ENCODE measurements around the gene CHST11.
A peak's percentile ranks its signal among the peaks of the same experiment; 100 is the strongest.
"Not testable (repeated sequence)": the region's sequence is repeated elsewhere in the genome, so short reads cannot be mapped to it uniquely, and the experiment has no call there.

The CHST11 gene

DNA sequence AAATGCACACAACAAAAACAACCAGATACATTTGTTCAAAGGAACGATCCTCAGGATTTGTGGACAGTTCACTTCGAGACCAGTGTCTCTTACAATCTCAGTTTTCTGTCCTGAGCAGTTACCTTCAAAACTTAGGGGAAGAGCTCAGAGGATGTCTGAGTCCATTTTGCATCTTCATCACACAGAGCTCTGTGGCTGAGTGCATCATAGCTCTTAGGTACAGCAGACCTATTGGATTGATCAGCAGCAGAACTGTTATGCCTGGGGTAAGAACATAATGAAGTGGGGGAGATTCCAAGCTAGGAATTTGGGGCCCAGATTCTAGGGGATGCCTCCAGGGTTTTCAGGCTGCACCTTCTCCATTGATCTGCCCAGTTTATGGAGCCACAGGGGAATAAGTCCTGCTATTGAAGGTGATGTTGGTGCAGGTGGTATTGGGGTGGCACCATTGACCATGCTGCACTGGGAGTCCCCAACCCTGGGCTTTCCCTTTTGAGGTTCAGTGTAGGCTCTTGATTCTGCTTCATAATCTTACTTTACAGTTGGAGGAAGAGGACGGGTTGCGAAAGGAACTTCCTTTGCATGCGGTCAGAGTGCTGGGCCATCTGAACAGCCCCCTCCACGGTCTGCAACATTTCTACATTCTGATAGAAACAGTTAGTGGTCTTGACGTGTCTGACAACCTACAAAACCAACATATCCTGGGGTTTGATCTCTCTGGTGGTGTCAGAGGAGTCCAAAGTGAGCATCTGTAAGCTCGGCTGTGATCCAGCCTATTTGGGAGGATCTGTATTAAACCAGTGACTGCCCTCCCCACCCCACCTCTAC, 112.8 kb downstream of the CHST11 start:
- DNase-seq = no peak

DNA sequence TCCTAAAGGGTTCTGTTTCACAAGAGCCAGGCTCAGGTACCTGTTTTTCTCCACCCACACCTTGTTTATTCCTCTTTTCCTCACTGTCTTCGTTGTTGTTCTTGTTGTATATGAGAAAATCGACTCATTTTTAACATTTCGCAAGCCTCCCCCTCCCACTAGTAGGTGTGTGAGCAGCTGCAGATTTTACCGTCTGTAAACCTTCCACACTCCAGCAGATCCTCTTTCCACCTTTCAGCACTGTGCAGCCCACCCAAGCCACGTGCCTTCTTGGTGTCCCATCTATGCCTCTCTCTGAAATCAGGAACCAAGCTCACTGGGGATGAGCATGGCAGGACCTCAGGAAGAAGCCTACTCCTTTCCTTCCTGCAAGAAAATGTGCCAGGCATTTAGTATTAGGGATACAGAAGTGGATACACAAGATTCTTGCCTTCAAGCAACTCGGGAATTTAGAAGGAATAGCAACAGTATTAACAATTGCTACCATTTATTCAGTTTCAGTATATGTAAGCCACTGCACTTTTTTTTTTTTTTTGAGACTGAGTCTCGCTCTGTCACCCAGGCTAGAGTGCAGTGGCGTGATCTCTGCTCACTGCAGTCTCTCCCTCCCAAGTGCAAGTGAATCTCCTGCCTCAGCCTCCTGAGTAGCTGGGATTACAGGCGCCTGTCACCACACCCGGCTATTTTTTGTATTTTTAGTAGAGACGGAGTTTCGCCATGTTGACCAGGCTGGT, 113.6 kb downstream of the CHST11 start:
- DNase-seq = no peak

DNA sequence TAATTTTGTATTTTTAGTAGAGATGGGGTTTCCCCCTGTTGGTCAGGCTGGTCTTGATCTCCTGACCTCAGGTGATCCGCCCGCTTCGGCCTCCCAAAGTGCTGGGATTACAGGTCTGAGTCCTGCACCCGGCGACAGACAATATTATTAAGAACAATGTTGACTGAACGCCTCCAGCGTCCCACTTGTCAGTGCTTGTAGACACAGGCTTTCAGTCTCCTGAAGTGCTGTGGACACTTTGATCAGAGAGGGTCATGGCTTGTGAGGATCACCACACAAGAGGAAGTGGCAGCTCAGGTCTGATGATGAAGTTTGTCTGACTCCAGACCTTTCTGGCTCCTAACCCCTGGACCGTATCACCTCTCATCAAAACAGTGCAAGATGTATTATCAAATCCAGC, 114.6 kb downstream of the CHST11 start:
- no peak for DNase-seq

GRCh38 chr12:104574353-104574752, 117.6 kb downstream of the CHST11 start:
- DNase-seq = not testable (repeated sequence)

DNA sequence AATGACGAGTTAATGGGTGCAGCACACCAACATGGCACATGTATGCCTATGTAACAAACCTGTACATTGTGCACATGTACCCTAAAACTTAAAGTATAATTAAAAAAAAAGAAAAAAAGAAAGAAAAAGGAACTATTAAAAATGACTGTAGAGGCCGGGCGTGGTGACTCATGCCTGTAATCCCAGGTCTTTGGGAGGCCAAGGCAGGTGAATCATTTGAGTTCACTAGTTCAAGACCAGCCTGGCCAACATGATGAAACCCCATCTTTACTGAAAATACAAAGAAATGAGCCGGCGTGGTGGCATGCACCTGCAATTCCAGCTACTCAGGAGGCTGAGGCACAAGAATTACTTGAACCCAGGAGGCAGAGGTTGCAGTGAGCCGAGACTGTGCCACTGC, 118.0 kb downstream of the CHST11 start:
- not testable (repeated sequence) for DNase-seq

DNA sequence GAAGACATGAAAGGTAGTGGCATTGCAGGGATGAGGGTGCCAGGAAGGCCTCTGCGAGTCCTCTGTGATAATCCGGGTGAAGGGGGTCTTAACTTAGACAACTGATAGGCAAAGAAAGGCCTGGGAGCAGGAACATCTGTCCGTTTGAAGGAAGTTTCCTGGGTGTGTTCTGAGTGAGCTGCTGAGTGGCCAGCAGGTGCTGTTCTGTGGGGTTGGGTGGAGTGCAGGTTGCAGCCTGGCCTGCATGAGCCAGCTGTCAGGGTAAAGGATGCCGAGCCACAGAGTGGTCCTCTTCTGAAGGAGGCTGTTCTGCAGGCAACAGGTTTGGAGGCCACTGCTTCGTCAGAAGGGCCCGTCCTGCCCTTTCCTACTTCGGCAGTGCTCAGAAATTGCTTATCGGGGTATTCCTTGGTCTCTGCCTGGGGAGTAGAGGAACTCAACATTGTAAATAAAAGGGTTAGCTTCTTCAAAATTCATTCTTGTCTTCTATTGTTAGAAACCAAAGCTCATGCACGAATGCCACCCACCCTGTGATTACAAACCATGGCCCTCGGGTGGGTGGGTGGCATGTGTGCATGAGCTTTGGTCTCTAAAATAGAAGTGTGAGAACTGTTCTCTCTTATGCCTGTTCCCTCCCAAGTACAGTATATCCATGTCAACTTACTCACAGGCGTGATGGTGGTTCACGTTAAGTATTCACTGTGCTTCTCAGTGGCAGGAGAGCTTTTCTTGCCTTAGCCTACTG, 118.9 kb downstream of the CHST11 start:
- no peak for DNase-seq

GRCh38 chr12:104576187-104576778, 119.5 kb downstream of the CHST11 start:
- DNase-seq = no peak

GRCh38 chr12:104576980-104577580, 120.3 kb downstream of the CHST11 start:
- DNase-seq = no peak

DNA sequence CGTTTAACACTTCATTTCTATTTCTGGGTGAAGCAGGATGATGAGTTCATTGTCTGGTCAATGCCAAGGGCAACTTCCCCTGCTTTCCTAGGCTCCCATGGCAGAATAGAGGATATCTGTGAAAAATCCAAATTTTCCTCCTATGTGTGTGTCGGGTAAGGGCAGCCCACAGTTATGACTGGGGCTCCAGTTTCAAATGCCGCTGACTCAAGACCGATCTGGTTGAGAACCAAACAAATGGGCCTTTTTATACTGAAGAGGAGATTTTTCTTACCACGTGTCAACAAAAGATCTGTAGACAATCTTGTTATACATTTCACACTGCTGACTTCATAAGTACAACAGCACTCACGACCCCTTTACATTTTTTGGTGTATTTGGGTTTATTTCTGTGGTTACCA, 120.8 kb downstream of the CHST11 start:
- no peak for DNase-seq

DNA sequence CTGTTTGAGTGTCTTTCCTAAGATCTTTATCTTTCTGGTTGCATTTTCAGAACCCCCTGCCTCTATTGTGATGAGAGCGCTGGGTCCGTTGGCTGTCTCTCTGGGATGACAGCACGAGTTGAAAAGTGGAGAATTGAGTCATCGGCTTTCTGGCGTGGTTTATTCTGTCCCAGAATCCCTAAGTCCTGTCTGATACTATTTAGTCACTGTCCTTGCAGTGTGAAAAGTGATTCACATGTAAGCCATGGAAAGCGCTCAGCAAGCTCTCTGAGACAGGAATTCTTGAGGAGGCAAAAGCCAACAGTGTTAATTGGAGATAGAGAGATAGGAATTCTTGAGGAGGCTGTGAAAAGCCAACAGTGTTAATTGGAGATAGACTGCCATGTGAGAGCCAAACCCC, 121.7 kb downstream of the CHST11 start:
- no peak for DNase-seq

- DNase-seq = no peak
Measured at GRCh38 chr12:104579718-104580495, 123.2 kb downstream of the CHST11 start.

- DNase-seq = no peak
Measured at GRCh38 chr12:104581005-104581570, 124.3 kb downstream of the CHST11 start.

DNA sequence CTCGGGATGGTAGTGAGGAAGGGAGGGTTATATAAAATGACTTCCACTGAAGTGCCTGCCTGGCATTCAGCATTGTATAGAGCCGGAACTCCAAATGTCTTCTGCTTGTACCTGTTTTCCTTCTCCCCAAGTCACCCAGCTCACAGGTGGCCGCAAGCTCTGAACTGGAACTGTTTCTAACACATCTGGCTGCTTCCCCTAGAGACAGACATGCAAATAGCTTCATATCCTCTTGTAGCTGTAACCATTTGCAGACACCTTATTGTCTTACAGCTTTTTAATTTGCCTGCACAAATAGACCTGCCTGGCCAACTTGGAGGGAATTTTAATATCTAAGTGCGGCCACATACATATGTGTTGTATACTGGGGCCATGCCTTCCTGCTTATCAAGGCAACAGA, 126.0 kb downstream of the CHST11 start:
- no peak for DNase-seq

GRCh38 chr12:104583301-104583700, 126.6 kb downstream of the CHST11 start:
- no peak for DNase-seq

DNA sequence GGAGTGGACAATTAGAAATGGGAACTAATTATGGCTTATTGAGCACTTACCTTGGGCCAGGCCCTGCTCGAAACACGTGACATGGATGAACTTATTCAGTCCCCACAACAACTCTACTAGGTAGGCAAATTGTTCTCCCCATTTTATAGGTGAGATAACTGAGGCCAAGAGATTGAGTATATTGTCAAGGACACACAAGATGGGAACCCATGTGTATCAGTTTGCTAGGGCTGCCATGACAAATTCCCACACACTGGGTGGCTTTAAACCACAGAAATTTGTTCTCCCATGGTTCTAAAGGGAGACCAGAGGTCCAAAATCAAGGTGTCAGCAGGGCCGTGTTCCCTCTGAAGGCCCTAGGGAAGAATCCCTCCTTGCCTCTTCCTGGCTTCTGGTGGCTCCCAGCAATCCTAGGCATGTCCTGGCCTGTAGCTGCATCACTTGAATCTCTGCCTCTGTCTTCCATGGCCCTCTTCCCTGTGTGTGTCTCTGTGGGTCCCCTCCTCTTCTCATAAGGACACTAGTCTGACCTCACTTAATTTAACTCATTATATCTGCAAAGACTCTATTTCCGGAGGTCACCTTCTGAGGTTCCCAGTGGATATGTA, 128.8 kb downstream of the CHST11 start:
- DNase-seq = no peak

- DNase-seq = no peak
Measured at GRCh38 chr12:104586351-104586919, 129.7 kb downstream of the CHST11 start.

DNA sequence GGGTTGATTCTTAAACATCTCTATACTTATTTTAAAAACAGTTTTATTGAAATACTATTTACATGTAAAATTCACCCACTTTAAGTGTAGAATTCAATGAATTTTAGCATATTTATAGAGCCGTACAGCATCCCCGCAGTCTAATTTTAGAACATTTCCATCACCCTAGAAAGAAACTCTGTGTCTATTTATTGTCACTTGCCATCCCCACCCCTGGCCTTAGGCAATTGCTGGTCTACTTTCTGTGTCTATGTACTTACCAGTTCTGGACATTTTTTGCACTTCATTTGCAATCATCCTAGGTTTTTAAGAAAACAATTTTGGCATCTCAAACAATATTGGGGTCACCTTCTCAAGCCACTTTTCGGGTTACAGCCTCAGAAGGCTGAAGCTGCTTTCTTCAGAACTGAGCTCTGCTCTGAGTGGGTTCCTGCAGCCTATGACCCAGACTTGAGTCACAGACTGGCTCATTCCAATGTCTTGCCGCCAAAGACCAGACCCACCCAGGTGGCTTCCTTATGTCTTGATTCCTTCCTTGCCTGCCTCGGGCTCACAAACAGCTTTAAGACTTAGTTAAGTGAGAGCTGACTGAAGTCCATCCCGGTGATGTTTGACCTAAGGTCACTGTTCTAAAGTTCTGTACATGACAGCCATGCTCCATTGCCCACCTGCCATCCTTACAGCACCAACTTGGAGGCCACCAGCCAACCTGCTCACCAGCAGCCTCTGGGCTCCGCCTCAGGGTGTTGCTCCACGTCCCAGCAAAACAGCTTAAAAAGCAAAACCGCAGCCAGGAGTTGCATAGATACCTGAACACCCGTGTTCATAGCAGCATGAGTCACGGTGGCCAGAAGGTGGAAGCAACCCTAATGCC, 131.5 kb downstream of the CHST11 start:
- peak; percentile 35 to 39 for DNase-seq

DNA sequence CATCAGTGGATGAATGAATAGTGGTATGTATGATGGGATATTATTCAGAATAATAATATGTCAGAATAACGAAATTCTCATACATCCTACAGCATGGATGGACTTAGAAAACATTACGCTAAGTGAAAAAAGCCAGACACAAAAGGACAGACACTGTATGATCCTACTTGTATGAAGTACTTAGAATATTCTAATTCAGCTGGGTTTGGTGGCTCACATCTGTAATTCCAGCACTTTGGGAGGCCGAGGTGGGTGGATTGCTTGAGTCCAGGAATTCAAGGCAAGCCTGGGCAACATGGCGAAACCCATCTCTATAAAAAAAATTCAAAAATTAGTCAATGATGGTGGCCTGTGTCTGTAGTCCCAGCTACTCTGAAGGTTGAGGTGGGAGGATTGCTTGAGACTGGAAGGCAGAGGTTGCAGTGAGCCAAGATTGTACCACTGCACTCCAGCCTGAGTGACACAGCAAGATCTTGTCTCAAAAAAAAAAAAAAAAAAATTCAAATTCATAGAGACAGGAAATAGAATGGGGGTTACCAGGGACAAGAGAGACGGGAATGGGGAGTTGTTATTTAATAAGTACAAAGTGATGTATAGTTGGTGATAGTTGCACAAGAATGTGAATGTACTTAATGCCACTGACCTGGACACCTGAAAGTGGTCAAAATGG, 132.3 kb downstream of the CHST11 start:
- no peak for DNase-seq

DNA sequence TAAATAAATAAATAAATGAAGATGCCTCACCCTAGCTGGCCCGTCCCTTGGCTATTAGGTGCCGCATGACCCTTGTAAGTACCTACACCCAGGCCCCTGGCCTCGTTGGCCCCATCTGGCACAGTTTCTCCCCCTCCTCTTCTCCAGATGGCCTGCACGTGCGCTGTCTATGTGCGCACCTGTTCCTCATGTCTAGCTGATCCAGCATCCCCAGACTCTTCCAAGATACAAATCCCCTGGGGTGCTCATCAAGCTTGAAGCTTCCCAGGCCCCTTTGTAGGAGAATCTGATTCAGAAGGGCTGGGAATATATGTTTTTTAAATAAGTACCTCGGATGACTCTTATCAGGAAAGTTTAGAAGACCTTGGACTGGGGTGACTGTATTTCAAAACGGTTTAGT, 133.3 kb downstream of the CHST11 start:
- no peak for DNase-seq
